HG03175 (cell line): Measurements from ENCODE around the gene EEF1G.
"Not testable (repeated sequence)": the region's sequence is repeated elsewhere in the genome, so short reads cannot be mapped to it uniquely, and the experiment has no call there.

ENCODE experiments used
- ATAC-seq: cut with Tn5 transposase; IDR thresholded peaks from one replicate; pipeline ENCODE4 v1.9.1; 2021; ENCODE audit warnings: mild to moderate bottlenecking, moderate library complexity; ENCODE audit not compliant: unreplicated experiment

The EEF1G gene

GRCh38 chr11:62556875-62557631, 16.6 kb downstream of the EEF1G start:
- peak; percentile 31 for ATAC-seq

GRCh38 chr11:62556108-62556874, 17.4 kb downstream of the EEF1G start:
- ATAC-seq = peak; percentile 37

GRCh38 chr11:62555464-62556107, 18.1 kb downstream of the EEF1G start:
- peak; percentile 43 for ATAC-seq

GRCh38 chr11:62554387-62555167, 19.1 kb downstream of the EEF1G start:
- no peak for ATAC-seq

GRCh38 chr11:62553839-62554361, 19.8 kb downstream of the EEF1G start:
- ATAC-seq = no peak

- ATAC-seq = no peak
Observed at GRCh38 chr11:62553080-62553838, 20.4 kb downstream of the EEF1G start.

GRCh38 chr11:62552485-62553079, 21.1 kb downstream of the EEF1G start:
- no peak for ATAC-seq

- ATAC-seq = not testable (repeated sequence)
Observed at GRCh38 chr11:62550478-62550877, 23.2 kb downstream of the EEF1G start.

- ATAC-seq = no peak
Observed at GRCh38 chr11:62548545-62549335, 25.0 kb downstream of the EEF1G start.

GRCh38 chr11:62547691-62548281, 25.9 kb downstream of the EEF1G start:
- ATAC-seq = no peak

GRCh38 chr11:62546929-62547625, 26.6 kb downstream of the EEF1G start:
- ATAC-seq = no peak

GRCh38 chr11:62546244-62546928, 27.3 kb downstream of the EEF1G start, which contains the start of gene AHNAK:
Gene AHNAK (minus strand): TSS chr11:62546806. CDS start chr11:62536098, 10,708 bp downstream.
- ATAC-seq = no peak

- ATAC-seq = no peak
Observed at GRCh38 chr11:62545437-62546243, 28.1 kb downstream of the EEF1G start.

GRCh38 chr11:62544581-62545436, 28.9 kb downstream of the EEF1G start:
- no peak for ATAC-seq

- no peak for ATAC-seq
Observed at GRCh38 chr11:62543680-62544444, 29.8 kb downstream of the EEF1G start.
